HepG2 (cell line): ENCODE measurements around the gene PCOLCE2. TPM values are rescaled to one million over a fixed set of nuclear protein-coding genes. Genes with fewer than 3 reads are reported as not detected.

Experiments
- ELF3 ChIP-seq: IDR thresholded peaks from 2 replicates; pipeline ENCODE4 v1.6.1; 2016; ENCODE audit warnings: missing genetic modification reagents, missing compliant biosample characterization
- HMGA1 ChIP-seq: sonication (generic); formaldehyde crosslinking; conservative IDR thresholded peaks from 2 replicates; pipeline ENCODE4 v1.4.0; 2020; ENCODE audit warnings: missing genetic modification reagents
- KLF9 ChIP-seq: IDR thresholded peaks from 2 replicates; pipeline ENCODE4 v1.6.1; 2016; ENCODE audit warnings: low read depth
- POLR2AphosphoS2 ChIP-seq: IDR thresholded peaks from 2 replicates; pipeline ENCODE4 v1.6.1; 2011; ENCODE audit warnings: low read depth, low read length, improper control_type of control experiment
- RELA ChIP-seq: sonication (generic); formaldehyde crosslinking; IDR thresholded peaks from 2 replicates; pipeline ENCODE4 v1.4.0; 2020; ENCODE audit warnings: missing genetic modification reagents
- REXO4 ChIP-seq: sonication (generic); formaldehyde crosslinking; IDR thresholded peaks from 2 replicates; pipeline ENCODE4 v1.8.0; 2022; ENCODE audit warnings: missing genetic modification reagents, mild to moderate bottlenecking, borderline replicate concordance
- SOX6 ChIP-seq, 2 experiments: fragments of 450-650 bp in 1 of 2; sonication (generic) in 1 of 2; formaldehyde crosslinking in 1 of 2; IDR thresholded peaks; 2 replicates each; pipeline versions ENCODE4 v1.4.0 to v1.6.1; 2017 to 2020; ENCODE audit warnings: antibody characterized with exemption in 1 of 2, mild to moderate bottlenecking in 1 of 2, missing genetic modification reagents in 1 of 2
- STAG1 ChIP-seq: sonication (generic); formaldehyde crosslinking; IDR thresholded peaks from 2 replicates; pipeline ENCODE4 v1.4.0; 2020; ENCODE audit warnings: missing genetic modification reagents
- XRCC5 ChIP-seq: fragments of 200-400 bp; formaldehyde crosslinking; optimal IDR thresholded peaks from 2 replicates; pipeline ENCODE3; 2017; ENCODE audit warnings: mild to moderate bottlenecking, low read length
- ZFP37 ChIP-seq: sonication (generic); formaldehyde crosslinking; IDR thresholded peaks from 2 replicates; pipeline ENCODE4 v1.4.0; 2020; ENCODE audit warnings: missing genetic modification reagents, borderline replicate concordance
- ZIK1 ChIP-seq: sonication (generic); formaldehyde crosslinking; IDR thresholded peaks from 2 replicates; pipeline ENCODE4 v1.5.0; 2020; ENCODE audit warnings: mild to moderate bottlenecking, low read depth, missing genetic modification reagents, borderline replicate concordance
- polyA plus RNA-seq, 8 experiments: library from polyadenylated mRNA; depleted of rRNA in 3 of 8; stranded (reverse) in 7 of 8; unstranded in 1 of 8; fragments of >200 nt; fragmentation: Illumina TruSeq in 4 of 8; extraction: Trizol in 4 of 8; gene quantifications; 2 replicates each; pipeline versions ENCODE4 v1.2.1 to v1.2.3, GENCODE V29; 2011 to 2016; ENCODE audit warnings: low read depth in 4 of 8, missing spikeins in 1 of 8, mixed read lengths in 1 of 8; ENCODE audit not compliant: insufficient read depth in 1 of 8
- total RNA-seq, 5 experiments: library from RNA; depleted of rRNA; stranded (reverse); fragments of >200 nt; fragmentation: Illumina TruSeq; extraction: Trizol; gene quantifications; 2 replicates each; pipeline ENCODE4 v1.2.3, GENCODE V29; 2016; ENCODE audit warnings: low read depth in 1 of 5
- TF ChIP-seq, protein P1 (sequence below): sonication (generic); formaldehyde crosslinking; IDR thresholded peaks from 2 replicates; pipeline ENCODE4 v1.8.0; 2022; ENCODE audit warnings: missing genetic modification reagents, mild to moderate bottlenecking, moderate library complexity, borderline replicate concordance
- TF ChIP-seq, protein P2 (sequence below): sonication (generic); formaldehyde crosslinking; IDR thresholded peaks from 2 replicates; pipeline ENCODE4 v1.4.0; 2020; ENCODE audit warnings: missing genetic modification reagents, borderline replicate concordance
- TF ChIP-seq, protein P3 (sequence below): IDR thresholded peaks from 2 replicates; pipeline ENCODE4 v1.6.1; 2016; ENCODE audit warnings: missing compliant biosample characterization, missing genetic modification reagents, borderline replicate concordance
- TF ChIP-seq, protein P4 (sequence below), 2 experiments: sonication (generic) in 1 of 2; formaldehyde crosslinking in 1 of 2; IDR thresholded peaks; 2 replicates each; pipeline versions ENCODE4 v1.6.1 to v1.9.0; 2014 to 2022; ENCODE audit warnings: antibody characterized with exemption in 1 of 2, borderline replicate concordance in 1 of 2, inconsistent platforms in 1 of 2, low read depth in 1 of 2, missing genetic modification reagents in 1 of 2
- TF ChIP-seq, protein P5 (sequence below): sonication (generic); formaldehyde crosslinking; IDR thresholded peaks from 2 replicates; pipeline ENCODE4 v1.9.0; 2021; ENCODE audit warnings: missing genetic modification reagents, borderline replicate concordance

Gene PCOLCE2
- total and polyA plus RNA-seq, 2 of the 13 experiments (the other 11 are each of a cell fraction or from before 2014, with no cell fraction given): 0.71 to 2.0 TPM

DNA sequence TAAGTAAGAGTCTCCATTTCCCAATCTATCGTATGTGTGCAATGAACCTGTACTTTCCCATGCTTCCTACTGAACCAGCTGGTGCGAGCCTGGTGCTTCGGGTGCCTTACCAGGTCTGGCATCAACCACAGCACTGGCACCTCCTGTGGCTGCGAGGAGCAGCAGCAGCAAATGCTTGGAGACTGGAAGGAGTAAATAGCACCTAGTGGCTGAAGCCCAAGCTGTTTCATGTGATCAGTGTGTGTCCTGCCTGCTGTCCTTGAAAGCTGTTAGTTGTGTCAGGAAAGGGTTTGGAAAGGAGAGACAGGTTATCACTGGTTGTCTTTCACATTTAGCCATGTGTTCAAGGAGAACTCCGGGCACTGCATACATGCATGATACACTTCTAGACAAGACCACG is 31.8 kb downstream of the PCOLCE2 start (continued):
- TF ChIP-seq, protein P1, sequence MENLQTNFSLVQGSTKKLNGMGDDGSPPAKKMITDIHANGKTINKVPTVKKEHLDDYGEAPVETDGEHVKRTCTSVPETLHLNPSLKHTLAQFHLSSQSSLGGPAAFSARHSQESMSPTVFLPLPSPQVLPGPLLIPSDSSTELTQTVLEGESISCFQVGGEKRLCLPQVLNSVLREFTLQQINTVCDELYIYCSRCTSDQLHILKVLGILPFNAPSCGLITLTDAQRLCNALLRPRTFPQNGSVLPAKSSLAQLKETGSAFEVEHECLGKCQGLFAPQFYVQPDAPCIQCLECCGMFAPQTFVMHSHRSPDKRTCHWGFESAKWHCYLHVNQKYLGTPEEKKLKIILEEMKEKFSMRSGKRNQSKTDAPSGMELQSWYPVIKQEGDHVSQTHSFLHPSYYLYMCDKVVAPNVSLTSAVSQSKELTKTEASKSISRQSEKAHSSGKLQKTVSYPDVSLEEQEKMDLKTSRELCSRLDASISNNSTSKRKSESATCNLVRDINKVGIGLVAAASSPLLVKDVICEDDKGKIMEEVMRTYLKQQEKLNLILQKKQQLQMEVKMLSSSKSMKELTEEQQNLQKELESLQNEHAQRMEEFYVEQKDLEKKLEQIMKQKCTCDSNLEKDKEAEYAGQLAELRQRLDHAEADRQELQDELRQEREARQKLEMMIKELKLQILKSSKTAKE: no peak
- TF ChIP-seq, protein P2, sequence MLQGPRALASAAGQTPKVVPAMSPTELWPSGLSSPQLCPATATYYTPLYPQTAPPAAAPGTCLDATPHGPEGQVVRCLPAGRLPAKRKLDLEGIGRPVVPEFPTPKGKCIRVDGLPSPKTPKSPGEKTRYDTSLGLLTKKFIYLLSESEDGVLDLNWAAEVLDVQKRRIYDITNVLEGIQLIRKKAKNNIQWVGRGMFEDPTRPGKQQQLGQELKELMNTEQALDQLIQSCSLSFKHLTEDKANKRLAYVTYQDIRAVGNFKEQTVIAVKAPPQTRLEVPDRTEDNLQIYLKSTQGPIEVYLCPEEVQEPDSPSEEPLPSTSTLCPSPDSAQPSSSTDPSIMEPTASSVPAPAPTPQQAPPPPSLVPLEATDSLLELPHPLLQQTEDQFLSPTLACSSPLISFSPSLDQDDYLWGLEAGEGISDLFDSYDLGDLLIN (CRISPR knock-in tag): 0 out of 2 replicates have a peak, but pooled peaks have one; percentile 39
- TF ChIP-seq REXO4 (no peak), ZFP37 (no peak), KLF9 (CRISPR knock-in tag) (no peak), SOX6 (IDR thresholded peaks at IDR 0.05) (no peak), SOX6 (CRISPR knock-in tag; IDR thresholded peaks at IDR 0.05) (peak; percentile 54), ZIK1 (no peak), HMGA1 (CRISPR knock-in tag) (no peak), STAG1 (CRISPR knock-in tag) (peak; percentile 54), XRCC5 (no peak), POLR2AphosphoS2 (no peak), RELA (no peak), ELF3 (CRISPR knock-in tag) (peak; percentile 47; the same call in 1 of the 2 replicates)
- TF ChIP-seq, protein P3, sequence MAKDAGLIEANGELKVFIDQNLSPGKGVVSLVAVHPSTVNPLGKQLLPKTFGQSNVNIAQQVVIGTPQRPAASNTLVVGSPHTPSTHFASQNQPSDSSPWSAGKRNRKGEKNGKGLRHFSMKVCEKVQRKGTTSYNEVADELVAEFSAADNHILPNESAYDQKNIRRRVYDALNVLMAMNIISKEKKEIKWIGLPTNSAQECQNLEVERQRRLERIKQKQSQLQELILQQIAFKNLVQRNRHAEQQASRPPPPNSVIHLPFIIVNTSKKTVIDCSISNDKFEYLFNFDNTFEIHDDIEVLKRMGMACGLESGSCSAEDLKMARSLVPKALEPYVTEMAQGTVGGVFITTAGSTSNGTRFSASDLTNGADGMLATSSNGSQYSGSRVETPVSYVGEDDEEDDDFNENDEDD (CRISPR knock-in tag): no peak
- TF ChIP-seq, protein P4, sequence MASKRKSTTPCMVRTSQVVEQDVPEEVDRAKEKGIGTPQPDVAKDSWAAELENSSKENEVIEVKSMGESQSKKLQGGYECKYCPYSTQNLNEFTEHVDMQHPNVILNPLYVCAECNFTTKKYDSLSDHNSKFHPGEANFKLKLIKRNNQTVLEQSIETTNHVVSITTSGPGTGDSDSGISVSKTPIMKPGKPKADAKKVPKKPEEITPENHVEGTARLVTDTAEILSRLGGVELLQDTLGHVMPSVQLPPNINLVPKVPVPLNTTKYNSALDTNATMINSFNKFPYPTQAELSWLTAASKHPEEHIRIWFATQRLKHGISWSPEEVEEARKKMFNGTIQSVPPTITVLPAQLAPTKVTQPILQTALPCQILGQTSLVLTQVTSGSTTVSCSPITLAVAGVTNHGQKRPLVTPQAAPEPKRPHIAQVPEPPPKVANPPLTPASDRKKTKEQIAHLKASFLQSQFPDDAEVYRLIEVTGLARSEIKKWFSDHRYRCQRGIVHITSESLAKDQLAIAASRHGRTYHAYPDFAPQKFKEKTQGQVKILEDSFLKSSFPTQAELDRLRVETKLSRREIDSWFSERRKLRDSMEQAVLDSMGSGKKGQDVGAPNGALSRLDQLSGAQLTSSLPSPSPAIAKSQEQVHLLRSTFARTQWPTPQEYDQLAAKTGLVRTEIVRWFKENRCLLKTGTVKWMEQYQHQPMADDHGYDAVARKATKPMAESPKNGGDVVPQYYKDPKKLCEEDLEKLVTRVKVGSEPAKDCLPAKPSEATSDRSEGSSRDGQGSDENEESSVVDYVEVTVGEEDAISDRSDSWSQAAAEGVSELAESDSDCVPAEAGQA (IDR thresholded peaks at IDR 0.05; ENCODE audit: low read depth): no peak
- TF ChIP-seq, protein P4 (CRISPR knock-in tag; IDR thresholded peaks at IDR 0.05; ENCODE audit: borderline replicate concordance): no peak
- TF ChIP-seq, protein P5, sequence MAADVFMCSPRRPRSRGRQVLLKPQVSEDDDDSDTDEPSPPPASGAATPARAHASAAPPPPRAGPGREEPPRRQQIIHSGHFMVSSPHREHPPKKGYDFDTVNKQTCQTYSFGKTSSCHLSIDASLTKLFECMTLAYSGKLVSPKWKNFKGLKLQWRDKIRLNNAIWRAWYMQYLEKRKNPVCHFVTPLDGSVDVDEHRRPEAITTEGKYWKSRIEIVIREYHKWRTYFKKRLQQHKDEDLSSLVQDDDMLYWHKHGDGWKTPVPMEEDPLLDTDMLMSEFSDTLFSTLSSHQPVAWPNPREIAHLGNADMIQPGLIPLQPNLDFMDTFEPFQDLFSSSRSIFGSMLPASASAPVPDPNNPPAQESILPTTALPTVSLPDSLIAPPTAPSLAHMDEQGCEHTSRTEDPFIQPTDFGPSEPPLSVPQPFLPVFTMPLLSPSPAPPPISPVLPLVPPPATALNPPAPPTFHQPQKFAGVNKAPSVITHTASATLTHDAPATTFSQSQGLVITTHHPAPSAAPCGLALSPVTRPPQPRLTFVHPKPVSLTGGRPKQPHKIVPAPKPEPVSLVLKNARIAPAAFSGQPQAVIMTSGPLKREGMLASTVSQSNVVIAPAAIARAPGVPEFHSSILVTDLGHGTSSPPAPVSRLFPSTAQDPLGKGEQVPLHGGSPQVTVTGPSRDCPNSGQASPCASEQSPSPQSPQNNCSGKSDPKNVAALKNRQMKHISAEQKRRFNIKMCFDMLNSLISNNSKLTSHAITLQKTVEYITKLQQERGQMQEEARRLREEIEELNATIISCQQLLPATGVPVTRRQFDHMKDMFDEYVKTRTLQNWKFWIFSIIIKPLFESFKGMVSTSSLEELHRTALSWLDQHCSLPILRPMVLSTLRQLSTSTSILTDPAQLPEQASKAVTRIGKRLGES (CRISPR knock-in tag): 0 out of 2 replicates have a peak, but pooled peaks have one; percentile 39
